GM12878 (cell line): ENCODE measurements around the gene PDIA5.

ENCODE experiments used
- EED ChIP-seq: sonication (generic); IDR thresholded peaks from 2 replicates; pipeline ENCODE4 v1.6.1; 2016; ENCODE audit warnings: antibody characterized with exemption, low read depth
- MEF2A ChIP-seq: IDR thresholded peaks from 2 replicates; pipeline ENCODE4 v1.6.1; 2011; ENCODE audit warnings: low read depth, mild to moderate bottlenecking, low read length, moderate library complexity; ENCODE audit not compliant: insufficient read depth
- RB1 ChIP-seq: fragments of 450-650 bp; formaldehyde crosslinking; IDR thresholded peaks from 2 replicates; pipeline ENCODE4 v1.6.1; 2017; ENCODE audit warnings: mild to moderate bottlenecking, borderline replicate concordance
- YY1 ChIP-seq: IDR thresholded peaks from 2 replicates; pipeline ENCODE4 v1.6.1; 2011; ENCODE audit warnings: low read depth, mild to moderate bottlenecking, low read length

- TF ChIP-seq RB1 = no peak
- no peak for TF ChIP-seq MEF2A
- no peak for TF ChIP-seq YY1
- TF ChIP-seq EED = no peak
Observed at GRCh38 chr3:123096126-123096525, 29.3 kb downstream of the PDIA5 start.
